Astrocyte of the spinal cord (primary cell): Measurements from ENCODE around the gene HMX1.

Source experiments
- DNase-seq: peaks from one replicate; pipeline ENCODE4 v3.0.0; 2011; ENCODE audit warnings: low read depth, low spot score
- H3K4me3 ChIP-seq: 2 replicates; pipeline ENCODE4 v1.5.1; 2011; ENCODE audit warnings: low read depth, mild to moderate bottlenecking, low read length, moderate library complexity
- in situ Hi-C: cut with HindIII; loops from 2 replicates; pipeline ENCODE4 v1.10.0; 2017; ENCODE audit warnings: low sequenced_read_pairs
- TF ChIP-seq, protein P1 (sequence below): IDR thresholded peaks from 2 replicates; pipeline ENCODE4 v1.5.1; 2012; ENCODE audit warnings: low read depth, mild to moderate bottlenecking, low read length, inconsistent platforms

Gene HMX1

GRCh38 chr4:8843597-8843996, 28.0 kb downstream of the HMX1 start:
- in situ Hi-C loops = no loop called here
- TF ChIP-seq, protein P1, sequence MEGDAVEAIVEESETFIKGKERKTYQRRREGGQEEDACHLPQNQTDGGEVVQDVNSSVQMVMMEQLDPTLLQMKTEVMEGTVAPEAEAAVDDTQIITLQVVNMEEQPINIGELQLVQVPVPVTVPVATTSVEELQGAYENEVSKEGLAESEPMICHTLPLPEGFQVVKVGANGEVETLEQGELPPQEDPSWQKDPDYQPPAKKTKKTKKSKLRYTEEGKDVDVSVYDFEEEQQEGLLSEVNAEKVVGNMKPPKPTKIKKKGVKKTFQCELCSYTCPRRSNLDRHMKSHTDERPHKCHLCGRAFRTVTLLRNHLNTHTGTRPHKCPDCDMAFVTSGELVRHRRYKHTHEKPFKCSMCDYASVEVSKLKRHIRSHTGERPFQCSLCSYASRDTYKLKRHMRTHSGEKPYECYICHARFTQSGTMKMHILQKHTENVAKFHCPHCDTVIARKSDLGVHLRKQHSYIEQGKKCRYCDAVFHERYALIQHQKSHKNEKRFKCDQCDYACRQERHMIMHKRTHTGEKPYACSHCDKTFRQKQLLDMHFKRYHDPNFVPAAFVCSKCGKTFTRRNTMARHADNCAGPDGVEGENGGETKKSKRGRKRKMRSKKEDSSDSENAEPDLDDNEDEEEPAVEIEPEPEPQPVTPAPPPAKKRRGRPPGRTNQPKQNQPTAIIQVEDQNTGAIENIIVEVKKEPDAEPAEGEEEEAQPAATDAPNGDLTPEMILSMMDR = no peak
- DNase-seq = no peak
- no peak overlapping the region for H3K4me3 ChIP-seq

GRCh38 chr4:8842614-8843013, 29.0 kb downstream of the HMX1 start:
- no peak for DNase-seq

GRCh38 chr4:8841678-8842268, 29.9 kb downstream of the HMX1 start:
- H3K4me3 ChIP-seq = no peak overlapping the region
- in situ Hi-C loops = no loop called here
- TF ChIP-seq, protein P1 = no peak
- DNase-seq = no peak

More at GRCh38 chr4:8842614-8843013, 29.0 kb downstream of the HMX1 start:
- H3K4me3 ChIP-seq = no peak overlapping the region
- TF ChIP-seq, protein P1 = no peak
- in situ Hi-C loops = no loop called here

DNA sequence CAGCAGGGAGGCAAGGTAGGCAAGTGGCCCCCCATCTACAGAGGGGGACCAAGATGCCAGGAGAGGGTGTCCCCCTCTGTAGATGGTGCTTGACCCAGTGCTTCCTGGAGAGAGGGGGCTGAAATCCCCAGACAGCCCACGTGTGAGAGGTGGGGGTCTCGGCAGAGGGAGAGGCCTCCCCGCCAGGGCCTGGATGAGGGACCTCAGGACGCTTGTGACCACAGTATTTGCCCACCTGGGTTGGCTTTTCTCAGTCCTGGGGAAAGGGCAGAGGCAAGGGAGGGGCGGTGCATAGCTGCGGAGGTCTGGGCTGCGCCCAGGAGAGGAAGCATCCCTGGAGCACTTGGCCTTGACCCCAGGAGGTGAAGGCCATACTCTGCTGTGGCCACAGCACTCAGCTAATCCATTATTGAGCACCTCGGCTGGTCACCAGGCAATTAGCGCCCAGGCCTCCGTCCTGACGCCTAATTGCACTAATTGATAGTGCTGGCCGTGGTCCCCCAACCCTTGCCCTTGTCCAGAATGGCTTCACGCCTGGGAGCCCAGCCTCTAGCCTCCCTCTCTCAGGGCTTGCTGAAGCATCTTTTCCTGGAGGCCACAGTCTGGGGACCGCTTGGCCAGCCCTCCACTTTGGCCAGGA, 30.7 kb downstream of the HMX1 start:
- TF ChIP-seq, protein P1 = no peak
- in situ Hi-C loops = no loop called here

DNA sequence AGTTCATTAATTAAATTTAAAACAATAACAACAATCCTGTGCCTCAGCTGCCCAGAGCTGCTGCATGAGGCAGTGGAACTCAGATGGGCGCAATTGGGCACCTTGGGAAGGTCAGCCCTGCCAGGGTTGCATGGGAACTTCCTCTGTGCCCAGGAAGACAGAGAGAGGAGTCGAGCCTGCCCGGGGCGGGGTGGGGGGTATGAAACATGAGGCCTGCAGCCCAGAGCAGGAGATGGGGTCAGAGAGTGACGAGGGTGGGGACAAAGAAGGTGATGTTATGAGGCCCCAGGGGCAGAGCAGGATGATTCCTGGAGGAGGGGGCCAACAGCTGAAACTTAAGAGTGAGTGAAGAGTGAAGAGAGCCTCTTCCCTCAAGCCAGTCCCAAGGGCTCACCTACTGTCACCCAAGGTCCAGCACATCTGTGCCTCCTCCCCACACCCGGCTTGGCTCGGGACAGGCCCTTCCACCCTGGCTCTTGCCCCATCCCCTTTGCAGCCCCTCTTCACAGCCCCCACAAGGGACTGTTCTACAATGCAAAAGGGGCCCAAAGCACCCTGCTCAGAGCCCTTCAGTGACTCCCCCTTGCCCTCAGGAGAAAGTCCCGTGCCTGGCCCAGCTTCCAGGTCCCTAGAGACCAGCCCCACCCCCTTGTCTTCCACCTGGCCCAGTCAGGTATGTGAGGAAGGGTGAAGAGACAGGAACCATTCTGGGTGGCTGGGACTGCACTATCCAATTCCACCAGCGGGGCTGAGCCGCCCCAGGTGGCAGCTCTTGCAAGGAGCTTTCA, 31.4 kb downstream of the HMX1 start:
- no peak overlapping the region for H3K4me3 ChIP-seq
- in situ Hi-C loops = no loop called here
- TF ChIP-seq, protein P1 = no peak
- no peak for DNase-seq

More for the DNA sequence above, 30.7 kb downstream of the HMX1 start:
- DNase-seq = no peak
- no peak overlapping the region for H3K4me3 ChIP-seq

DNA sequence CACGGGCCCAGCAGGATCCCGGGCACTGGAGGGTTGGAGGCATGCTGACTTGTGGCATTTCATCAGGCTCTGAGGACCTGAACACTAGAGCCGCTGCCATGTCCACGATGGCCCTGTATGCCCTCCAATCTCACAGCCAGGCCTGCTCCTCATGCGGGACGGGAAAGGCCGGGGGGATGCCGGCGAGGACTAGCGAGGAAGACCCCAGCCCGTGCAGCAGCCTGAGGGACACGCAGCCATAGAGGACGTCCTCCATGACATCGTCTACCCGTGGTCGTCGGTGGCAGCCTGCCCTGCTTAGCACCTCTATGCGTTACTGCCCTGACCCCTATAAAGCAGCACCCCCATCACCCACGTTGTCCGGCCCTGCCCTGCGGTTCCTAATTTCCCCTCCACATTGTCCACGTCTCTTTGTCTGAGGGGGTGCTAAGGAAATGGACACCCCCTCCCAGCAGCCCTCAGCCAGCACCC, 32.6 kb downstream of the HMX1 start:
- no peak for DNase-seq
- in situ Hi-C loops = no loop called here
- H3K4me3 ChIP-seq = no peak overlapping the region
- TF ChIP-seq, protein P1 = no peak
